ENCODE measurements around the gene RAB1B. TPM values are rescaled to one million over a fixed set of nuclear protein-coding genes. Genes with fewer than 3 reads are reported as not detected.

RAB1B gene
- total and polyA plus RNA-seq, 10 of the 15 experiments (the other 5 are each of a cell fraction or from before 2014, with no cell fraction given) = 10.4 to 193 (median 96.9) TPM

GRCh38 chr11:66222358-66223149, 45.9 kb upstream of the RAB1B start (continued):
- peak; percentile 68 for TF ChIP-seq BCL3 (IDR thresholded peaks at IDR 0.05; ENCODE audit: borderline replicate concordance, insufficient read depth, low read depth, low read length, poor library complexity, severe bottlenecking)
- TF ChIP-seq NBN (IDR thresholded peaks at IDR 0.05) = peak; percentile 96
- peak; percentile 61; the same call in 1 of the 2 replicates for TF ChIP-seq ASH2L (IDR thresholded peaks at IDR 0.05; ENCODE audit: borderline replicate concordance, low read depth)
- TF ChIP-seq CREM (IDR thresholded peaks at IDR 0.05; ENCODE audit: low read depth) = peak; percentile 91
- TF ChIP-seq TCF7 (IDR thresholded peaks at IDR 0.05; ENCODE audit: borderline replicate concordance) = no peak
- TF ChIP-seq, protein P1, sequence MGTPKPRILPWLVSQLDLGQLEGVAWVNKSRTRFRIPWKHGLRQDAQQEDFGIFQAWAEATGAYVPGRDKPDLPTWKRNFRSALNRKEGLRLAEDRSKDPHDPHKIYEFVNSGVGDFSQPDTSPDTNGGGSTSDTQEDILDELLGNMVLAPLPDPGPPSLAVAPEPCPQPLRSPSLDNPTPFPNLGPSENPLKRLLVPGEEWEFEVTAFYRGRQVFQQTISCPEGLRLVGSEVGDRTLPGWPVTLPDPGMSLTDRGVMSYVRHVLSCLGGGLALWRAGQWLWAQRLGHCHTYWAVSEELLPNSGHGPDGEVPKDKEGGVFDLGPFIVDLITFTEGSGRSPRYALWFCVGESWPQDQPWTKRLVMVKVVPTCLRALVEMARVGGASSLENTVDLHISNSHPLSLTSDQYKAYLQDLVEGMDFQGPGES (IDR thresholded peaks at IDR 0.05) = 0 out of 2 replicates have a peak, but pooled peaks have one; percentile 28
- TF ChIP-seq, protein P2, sequence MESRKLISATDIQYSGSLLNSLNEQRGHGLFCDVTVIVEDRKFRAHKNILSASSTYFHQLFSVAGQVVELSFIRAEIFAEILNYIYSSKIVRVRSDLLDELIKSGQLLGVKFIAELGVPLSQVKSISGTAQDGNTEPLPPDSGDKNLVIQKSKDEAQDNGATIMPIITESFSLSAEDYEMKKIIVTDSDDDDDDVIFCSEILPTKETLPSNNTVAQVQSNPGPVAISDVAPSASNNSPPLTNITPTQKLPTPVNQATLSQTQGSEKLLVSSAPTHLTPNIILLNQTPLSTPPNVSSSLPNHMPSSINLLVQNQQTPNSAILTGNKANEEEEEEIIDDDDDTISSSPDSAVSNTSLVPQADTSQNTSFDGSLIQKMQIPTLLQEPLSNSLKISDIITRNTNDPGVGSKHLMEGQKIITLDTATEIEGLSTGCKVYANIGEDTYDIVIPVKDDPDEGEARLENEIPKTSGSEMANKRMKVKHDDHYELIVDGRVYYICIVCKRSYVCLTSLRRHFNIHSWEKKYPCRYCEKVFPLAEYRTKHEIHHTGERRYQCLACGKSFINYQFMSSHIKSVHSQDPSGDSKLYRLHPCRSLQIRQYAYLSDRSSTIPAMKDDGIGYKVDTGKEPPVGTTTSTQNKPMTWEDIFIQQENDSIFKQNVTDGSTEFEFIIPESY (IDR thresholded peaks at IDR 0.05) = no peak
- TF ChIP-seq, protein P3, sequence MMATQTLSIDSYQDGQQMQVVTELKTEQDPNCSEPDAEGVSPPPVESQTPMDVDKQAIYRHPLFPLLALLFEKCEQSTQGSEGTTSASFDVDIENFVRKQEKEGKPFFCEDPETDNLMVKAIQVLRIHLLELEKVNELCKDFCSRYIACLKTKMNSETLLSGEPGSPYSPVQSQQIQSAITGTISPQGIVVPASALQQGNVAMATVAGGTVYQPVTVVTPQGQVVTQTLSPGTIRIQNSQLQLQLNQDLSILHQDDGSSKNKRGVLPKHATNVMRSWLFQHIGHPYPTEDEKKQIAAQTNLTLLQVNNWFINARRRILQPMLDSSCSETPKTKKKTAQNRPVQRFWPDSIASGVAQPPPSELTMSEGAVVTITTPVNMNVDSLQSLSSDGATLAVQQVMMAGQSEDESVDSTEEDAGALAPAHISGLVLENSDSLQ (IDR thresholded peaks at IDR 0.05) = peak; percentile 45; the same call in 1 of the 2 replicates
- peak; percentile 70 to 85; a peak in 3 of 4 replicates for TF ChIP-seq EP300 (IDR thresholded peaks at IDR 0.05; ENCODE audit: borderline replicate concordance in 1 of 2, control insufficient read depth in 1 of 2, low read depth in 2 of 2, low read length in 2 of 2)
- TF ChIP-seq ZBTB40 (IDR thresholded peaks at IDR 0.05; ENCODE audit: borderline replicate concordance) = no peak; the same call in 1 of the 2 replicates
- TF ChIP-seq CHD4 (IDR thresholded peaks at IDR 0.05) = no peak
- TF ChIP-seq CEBPB (IDR thresholded peaks at IDR 0.05; ENCODE audit: borderline replicate concordance in 1 of 2, low read depth in 2 of 2, low read length in 2 of 2) = peak in 1 of 2 experiments; percentile 54; a peak in 1 of 4 replicates
- TF ChIP-seq RFX5 (IDR thresholded peaks at IDR 0.05; ENCODE audit: low read depth, low read length) = no peak
- TF ChIP-seq MYC (IDR thresholded peaks at IDR 0.05; ENCODE audit: insufficient read depth, insufficient read length, insufficient replicate concordance, low read length, severe bottlenecking) = no peak
- TF ChIP-seq ETV6 (conservative IDR thresholded peaks at IDR 0.05 in 1 of 2, IDR thresholded peaks at IDR 0.05 in 1 of 2; ENCODE audit: borderline replicate concordance in 1 of 2, low read depth in 1 of 2) = peak in 1 of 2 experiments; percentile 45; a peak in 1 of 4 replicates
- peak; percentile 72 for TF ChIP-seq PML (IDR thresholded peaks at IDR 0.05; ENCODE audit: low read length)
- TF ChIP-seq SIN3A (IDR thresholded peaks at IDR 0.05; ENCODE audit: low read depth, low read length) = no peak
- no peak for TF ChIP-seq SREBF1 (IDR thresholded peaks at IDR 0.05; ENCODE audit: low read length)
